Stimulated activated CD4-positive, alpha-beta T cell treated with anti-CD3 and anti-CD28 coated beads, Interleukin-12 subunit alpha, Interleukin-12 subunit beta, amount 100 ng/mL, for 4 hours (primary cell): ENCODE data around the gene GABRQ.

Source experiments
- DNase-seq: peaks from one replicate; pipeline ENCODE4 v3.0.0-alpha.2; 2020

Gene GABRQ

DNA sequence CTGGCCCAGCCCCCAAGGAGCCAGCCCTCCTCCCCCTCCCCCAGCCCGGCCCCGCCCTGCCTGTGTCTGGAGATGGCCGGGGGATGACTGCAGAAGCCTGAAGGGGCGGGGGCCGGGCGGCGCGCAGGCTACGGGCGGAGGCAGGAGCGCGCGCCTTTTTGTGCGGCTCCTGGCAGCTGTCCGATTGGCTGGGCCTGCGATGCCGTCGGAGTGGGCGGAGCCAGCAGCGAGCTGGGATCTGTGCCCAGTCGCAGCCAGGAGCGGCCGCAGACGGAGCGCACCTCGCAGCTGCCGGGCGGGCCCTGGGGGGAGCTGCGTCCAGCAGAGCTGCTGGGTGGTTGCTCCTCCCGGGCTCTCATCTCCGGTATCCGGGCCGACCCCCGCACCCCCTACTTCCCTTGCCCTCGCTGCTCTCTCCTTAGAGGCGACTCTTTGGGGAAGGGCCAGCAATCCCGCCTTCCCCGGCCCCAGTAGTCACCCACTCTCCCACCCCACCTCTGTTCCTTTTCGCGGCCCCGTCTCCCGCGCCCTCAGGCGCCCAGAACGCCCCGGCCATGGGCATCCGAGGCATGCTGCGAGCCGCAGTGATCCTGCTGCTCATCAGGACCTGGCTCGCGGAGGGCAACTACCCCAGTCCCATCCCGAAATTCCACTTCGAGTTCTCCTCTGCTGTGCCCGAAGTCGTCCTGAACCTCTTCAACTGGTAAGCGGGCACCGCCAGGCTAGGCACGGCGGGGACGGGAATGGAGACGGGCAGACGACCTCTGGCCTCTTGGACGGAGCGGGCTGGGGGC lies at the start of gene GABRQ:
GABRQ (plus strand) TSS at position 247 of the 794 bp plus-strand sequence; CDS start at position 555, 308 bp downstream.
- DNase-seq: no peak

DNA sequence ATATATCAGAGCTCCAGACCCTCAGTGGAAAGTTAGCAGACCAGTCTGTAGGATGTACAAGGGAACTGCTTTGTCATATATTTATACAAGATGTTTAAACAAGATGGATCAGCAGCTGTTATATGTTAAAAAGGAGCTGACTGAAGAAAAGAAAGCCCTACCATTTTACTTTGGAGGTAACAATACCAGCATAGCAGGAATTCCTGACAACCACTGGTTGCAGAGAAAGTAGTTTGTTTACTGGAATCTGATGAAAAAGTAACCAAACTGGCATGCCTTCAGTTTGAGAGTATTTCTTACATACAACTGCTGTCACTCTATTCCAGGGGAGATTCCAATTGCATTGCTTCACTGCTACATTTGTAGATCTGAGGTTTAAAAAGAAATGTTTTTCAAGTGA lies 49.5 kb upstream of the GABRQ start:
- DNase-seq: no peak

DNA sequence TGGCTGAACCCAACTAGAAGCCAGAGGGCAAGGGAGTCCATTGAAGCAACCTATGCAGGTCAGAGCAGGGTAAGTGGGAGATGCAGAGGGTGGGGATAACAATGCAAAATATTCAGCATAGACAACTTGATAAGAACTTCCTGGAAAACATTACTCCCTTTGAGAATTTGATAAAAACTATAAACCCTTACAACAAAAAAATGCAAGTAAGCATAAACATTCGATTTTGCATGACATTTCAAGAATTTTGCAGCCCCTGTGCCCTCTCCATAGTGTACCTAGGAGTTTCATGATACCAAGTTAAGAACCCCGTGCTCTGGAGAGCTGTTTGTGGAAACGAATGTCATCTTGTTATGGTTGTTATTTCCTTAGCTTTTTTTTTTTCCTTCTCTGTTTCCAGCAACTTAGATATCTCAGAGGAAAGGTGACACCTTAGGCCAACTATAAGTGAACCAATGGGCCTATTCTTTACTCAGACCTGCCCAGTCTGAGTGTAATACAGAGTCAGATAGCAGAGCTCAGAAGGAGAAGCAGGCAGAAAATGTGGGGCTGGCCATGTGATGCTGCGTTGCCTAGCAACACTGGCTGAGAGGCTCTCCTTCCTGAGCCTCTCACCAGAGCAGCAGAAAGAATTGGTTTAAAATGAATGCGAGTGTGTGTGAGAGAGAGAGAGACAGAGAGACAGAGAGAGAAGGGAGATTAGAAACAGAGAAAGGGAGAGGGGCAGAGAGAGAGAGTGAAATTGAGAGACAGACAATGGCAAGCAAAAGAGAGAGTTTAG lies 36.7 kb upstream of the GABRQ start:
- no peak for DNase-seq

DNA sequence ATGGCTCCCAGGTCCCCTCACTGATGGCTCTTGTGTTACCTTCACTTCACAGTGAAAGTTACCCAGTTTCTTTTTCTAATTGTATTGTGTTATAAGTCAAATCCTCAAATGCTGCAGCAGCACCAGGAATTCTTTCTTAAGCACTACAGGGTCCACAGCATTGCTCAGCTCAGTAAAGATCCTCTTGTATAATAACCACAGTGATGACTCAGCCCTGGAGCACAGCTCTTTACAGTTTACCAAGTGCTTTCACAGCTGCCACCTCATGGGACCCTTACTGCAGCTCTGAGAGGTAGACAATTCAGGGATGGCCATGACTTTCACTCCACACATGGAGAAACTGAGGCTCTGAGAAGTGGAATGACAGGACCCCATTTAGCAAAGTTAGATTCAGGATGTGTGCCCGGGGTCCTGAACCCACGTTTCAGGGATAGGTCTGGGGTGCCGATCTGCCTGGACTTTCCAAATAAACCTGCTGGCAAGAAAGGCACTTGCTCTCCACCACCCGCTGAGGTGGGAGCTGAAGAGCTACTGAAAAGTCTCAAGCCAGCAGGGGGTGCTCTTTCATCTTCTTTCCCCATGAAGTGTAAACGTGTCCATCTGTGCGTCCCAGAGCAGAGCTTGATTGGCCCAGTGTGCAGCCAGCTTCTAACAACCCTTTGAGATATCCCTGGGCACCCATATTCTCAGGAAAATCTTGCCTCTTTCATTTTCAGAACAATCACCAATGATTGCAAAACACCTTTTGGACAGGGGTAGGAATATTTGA lies 35.7 kb upstream of the GABRQ start:
- DNase-seq: no peak

DNA sequence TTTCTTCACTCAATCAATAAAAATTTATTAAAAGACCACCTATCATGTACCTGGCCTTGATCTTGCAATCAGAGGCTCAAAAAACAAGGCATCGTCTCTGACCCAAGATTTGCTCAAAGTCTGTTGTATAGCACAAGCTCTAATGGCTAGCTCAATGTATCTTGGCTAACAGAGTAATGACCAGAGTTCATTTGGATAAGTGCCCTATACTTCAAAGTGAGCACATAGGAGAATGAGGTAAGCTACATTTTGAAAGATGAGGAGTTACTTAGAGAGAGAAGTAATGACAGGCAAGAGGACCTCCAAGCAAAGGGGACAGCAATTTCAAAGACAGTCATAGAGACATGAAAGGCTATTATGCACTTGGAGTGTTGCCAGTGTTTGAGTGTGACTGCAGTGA lies 22.9 kb upstream of the GABRQ start:
- DNase-seq: no peak

DNA sequence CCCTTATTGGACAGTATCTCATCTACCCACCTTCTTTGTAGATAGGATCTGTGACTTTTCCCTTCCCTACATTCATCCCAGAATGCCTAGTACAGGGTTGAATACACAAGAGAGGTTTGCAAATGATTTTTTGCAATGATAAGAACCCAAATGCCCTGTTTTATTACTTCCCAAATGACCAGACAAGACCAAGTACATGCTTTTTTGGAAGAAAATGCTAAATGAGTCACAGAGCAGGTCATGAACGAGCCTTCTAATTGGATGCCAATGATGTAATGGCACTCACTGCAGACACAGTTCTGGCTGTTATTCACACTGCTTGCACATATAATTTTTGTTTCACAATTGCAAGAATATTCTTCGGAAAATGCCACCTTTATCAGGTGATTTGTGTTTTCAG lies 17.8 kb upstream of the GABRQ start:
- no peak for DNase-seq

DNA sequence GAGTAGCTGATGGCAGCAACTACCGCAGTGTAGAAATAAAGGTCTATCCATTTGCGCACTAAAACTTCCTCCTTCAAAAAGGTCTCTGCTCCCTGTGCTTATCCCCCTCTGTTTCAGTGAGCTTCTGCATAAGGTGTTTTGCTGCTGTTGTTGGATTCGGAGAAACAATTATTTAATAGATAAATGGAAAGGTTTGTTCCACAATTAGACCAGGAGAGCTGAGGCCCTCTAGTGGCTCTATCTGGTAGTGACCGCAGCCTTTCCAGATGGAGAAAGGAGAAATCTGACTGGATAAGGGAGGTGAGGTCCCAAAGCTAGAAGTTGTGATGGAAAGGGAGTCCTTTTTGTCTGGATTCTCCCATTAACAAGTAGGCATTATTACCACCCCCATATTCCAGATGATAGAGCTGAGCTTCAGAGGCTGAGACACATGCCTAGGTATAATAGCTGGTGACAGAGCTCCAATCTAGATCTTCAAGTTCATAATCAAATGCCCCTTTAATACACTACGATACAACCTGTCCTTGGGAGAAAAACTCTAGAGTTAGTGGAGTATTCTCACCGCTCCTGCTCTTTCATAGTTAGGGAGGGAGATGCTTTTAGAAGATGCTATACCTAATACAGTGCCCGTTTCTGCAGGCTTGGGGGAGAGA lies 5.1 kb upstream of the GABRQ start:
- DNase-seq: peak; percentile 18

DNA sequence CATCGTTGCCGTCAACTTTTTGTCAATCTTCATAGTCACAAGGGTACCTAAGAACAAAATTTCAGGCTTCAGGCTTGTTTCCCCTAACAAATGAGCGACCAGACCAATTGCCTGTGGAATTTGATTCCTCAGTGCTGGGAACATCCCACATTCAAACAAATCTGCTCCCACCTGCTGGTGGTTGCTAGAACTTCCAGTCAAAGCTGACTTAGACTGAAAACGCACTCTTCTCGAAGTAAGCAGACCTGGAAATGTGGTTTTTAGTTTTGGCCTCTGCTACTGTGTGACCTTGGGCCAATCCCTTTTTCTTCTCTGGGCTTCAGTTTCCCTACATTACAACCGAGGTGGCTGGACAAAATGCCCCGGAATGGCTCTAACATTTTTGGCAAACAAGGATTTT lies 1.8 kb upstream of the GABRQ start:
- no peak for DNase-seq

DNA sequence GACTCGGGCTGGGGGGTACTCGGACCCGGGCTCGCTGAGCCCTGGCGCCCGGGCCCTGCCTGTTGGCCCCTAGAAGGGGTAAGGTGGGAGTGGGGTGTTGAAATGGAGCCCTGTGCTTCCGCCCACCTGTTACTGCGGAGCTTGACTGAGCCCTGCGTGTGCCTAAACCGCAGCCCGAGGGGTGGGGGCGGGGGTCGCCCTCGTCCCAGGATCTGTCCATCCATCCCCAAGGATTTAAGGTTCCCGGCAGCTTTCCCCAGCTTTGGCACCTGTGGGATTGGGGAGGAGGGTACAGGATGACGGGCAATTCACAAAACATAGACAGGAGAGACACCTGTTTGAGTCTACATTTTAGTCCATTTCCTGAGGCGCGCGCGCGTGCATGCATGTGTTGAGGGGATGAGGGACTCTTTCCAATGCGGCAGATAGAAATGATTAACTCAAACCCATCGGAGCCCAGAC lies 779 bp downstream of the GABRQ start:
- no peak for DNase-seq

DNA sequence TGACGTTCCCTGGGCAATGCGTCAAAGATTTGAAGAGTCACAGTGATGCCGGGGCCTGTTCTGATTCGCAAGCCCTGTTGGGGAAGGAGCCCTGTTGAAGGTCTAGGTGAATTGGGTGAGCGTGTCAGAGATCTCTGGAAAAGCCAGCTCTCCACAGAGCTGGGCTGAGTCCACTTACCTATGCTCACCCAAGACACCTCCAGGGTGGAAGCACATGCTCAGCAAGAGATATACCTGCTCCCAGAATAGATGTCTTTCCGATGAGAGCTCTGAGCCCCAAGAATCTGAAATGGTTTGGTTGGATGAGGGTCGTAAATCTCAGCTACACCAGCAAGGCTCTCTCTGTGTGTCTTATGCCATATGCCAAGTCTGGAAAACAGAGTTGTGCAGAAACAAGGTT lies 1.7 kb downstream of the GABRQ start:
- DNase-seq: no peak

DNA sequence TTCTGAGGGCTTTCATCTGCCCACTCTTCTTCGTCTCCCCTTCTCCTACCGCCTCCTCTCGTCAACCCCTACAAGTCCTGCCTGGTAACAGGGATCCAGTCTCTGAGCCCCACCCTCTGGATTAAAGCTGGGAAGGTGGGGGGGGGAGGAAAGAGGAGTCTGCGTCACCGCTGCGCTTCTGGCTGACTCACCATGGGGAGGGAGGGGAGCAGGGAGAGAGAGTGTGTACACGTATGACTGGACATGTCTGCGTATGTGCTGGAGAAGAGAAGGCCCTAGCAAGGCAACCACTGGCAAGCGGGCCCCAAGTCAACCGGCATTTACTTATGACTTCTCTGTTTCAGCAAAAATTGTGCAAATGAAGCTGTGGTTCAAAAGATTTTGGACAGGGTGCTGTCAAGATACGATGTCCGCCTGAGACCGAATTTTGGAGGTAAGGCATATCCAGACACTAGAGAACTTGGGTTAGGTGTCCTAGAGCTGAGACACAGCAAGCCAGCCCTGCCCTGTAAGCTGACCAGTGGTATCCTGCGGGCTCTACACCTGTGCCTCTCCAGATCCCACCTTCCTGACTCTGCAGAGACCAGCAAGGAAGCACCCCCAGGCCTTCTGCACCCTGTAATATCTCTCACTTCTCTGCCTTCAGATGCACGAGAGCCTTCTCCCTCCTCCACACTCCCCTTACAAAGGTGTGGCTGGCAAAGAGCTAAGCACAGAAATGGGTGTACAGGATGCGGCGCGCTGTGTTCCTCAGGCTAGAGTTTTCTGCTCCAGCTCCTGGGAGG lies 2.5 kb downstream of the GABRQ start:
- no peak for DNase-seq

DNA sequence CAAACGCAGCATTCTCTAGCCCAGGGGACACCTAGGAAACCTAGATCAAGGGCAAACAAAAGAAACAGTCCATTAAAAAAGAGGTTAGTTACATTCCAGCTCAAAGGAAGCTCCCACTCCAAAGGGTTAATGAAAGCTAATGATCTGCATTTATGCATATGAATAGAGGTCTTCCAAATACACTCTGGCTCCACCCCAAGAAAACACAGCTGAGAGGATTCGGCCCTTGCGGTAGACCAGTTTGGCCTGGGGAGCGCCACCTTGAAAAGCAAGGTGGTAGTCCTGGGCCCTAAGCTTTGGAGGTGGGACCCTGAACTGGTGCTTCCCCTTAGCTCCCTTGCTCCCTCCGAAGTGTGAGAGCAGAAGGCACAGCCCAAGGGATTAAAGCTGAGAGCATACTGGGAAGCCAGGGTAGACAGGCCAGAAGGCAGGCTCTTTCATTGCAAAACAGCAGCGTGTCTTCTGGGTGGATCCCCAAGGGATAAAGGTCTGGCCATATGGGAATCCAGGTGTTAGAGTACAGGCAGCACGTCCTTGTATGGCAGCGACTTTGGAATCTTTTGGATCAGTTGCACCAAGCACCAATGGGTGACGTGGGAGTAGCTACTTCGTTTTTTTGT lies 3.7 kb downstream of the GABRQ start:
- DNase-seq: no peak

DNA sequence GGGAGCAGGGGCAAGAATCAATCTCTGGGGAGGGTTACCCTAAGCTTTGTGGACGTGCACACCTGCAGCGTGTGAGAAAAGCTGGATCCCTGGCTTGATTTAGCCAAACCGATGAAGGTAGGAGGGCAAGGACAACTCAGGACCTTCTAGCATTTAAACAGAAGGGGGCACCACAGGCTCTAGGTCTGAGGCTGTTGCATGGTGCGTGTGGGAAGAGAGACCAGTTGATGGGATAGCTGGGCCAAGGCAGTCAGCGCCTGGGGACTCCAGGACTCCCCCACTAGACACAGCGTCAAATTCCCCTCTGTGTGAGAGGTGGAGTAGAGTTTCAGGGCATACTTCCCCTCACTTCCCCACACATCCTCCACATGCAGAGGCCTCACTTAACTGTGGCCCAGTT lies 4.3 kb downstream of the GABRQ start:
- DNase-seq: no peak

DNA sequence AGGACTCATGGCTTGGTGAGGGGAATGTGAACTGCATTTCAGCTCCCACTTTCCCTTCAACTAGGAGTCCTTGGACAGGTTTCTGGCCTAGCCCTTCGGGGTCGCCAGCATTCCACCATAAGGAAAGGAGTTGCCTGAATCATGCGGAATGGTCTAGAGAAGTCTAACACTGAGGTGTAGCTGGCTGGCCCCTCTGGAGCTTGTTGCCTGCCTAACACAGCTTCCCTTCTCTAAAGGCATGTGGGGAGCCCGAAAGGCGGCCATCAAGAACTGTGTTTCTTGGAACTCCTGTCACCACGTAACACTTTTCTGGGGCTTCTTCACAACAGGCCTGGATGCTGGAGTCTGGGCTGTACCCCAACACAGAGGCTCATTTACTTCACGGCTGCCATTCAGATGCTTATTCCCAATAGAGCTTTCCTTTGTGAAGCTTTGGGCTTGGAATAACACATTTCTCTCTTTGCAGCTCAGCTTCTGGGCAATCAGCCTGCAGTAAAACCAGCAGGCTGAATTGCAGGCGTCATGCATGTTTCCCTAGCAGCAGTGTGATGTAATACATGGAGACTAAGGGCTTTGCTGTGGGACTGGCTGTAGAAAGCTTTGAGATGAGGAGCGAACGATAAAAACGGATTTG lies 5.4 kb downstream of the GABRQ start:
- DNase-seq: no peak

DNA sequence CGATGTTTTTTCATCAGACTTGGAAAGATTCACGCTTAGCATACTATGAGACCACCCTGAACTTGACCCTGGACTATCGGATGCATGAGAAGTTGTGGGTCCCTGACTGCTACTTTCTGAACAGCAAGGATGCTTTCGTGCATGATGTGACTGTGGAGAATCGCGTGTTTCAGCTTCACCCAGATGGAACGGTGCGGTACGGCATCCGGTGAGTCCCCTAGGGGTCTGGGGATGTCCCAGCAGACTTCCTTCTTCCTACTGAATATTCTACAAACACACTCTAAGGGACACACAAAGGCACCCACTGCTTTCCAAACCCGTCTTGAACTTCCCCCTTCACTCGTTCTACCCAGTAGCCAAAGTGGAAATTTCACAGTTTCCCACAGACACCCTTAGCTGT lies 9.3 kb downstream of the GABRQ start:
- no peak for DNase-seq

DNA sequence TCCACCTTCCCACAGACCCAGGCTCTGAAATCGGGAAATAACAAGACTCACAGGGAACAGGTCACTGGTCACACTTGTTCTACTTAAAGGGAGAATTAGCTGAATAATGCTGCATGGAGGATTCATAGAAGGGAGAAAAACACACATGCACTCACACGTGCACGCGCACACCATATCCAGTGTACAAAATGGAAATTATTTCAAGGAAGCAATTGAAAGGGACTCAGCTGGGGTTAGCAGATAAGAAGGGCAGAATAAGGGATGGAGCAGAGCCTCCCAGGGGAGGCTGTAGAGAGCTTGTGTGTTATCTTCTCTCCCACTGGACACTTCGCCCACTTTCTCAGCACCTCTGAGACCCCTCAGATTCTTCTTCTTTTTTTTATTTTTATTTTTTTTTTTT lies 10.3 kb downstream of the GABRQ start:
- no peak for DNase-seq

DNA sequence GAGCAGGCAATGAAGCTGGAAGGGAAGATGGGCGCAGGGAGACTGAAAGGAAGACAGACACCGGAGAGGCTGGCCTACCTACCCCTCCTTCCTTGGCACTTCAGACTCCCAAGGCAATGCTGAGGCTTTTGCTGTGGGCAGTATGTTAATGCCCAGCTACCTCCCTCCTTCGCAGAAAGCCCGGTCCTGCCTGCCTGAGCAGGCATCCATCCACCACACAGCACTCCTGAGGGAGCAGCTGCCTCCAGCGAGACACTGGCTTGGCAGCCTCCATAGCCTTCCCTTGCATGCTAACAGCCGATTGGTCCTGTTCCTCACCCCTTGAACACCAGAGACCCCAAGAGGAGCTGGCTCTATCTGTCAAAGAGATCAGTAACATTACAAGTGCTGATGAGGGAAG lies 14.4 kb downstream of the GABRQ start:
- no peak for DNase-seq

DNA sequence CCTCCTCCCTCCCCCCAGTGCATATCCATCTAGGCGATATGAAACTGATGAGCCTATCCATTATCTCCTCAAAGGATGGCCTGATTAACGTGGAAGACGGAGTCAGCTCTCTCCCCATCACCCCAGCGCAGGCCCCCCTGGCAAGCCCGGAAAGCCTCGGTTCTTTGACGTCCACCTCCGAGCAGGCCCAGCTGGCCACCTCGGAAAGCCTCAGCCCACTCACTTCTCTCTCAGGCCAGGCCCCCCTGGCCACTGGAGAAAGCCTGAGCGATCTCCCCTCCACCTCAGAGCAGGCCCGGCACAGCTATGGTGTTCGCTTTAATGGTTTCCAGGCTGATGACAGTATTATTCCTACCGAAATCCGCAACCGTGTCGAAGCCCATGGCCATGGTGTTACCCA lies 14.8 kb downstream of the GABRQ start:
- no peak for DNase-seq

DNA sequence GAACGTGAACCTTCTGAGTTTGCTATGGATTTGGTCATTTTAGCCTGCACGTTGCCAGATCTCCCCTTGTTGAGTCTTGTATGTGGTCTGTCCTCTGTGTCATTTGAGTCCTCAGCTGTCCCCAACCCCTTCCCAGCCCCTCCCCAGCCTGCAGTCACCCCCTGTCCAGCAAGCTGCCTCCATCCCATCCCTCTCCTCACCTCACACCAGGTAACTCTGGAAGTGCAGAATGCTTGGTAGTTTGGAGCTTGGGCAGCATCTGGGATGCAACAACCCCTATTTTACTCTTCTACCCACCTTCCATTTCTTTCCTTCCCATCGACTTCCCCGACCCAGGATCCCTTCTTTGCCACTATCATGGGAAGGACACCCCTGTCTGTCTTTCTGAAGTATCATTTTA lies 18.4 kb downstream of the GABRQ start:
- DNase-seq: no peak

DNA sequence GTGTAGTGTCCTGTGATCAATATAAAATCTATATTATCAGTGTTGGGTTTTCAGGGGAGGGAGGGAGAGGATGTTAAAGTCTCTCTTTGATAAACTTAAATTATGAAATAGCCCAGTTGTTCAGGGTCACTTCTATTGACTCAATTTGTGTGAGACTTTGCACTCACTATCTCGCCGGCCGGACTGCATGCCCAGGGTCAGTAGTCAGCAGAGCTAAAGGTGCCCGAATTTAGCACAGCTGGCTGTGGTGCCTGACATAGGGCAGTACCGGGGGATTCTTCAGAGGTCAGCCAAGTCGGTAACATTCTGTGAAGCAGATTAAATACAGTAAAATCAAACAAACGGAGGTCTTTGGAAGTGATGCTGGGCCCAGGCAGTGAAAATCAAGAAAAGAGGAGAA lies 19.2 kb downstream of the GABRQ start:
- DNase-seq: no peak

DNA sequence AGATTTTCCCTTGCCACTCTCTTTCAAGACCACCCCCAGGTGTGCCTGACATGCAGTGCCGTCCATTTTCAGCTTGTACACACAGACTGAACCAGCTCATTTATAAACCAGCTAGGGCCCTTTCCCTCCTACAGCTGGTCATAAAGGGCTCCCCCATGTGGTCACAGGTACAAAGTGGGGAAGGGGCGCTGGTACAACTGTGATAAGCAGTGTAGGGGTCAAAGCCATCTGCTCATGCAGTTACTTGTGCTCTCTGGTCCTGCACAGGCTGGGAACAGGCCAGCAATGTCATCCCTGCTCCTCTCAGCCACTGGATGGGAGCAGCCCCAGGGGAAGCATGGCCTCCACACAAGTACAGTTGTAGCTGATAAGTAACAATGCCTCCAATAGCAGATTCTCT lies 20.6 kb downstream of the GABRQ start:
- DNase-seq: no peak
